SH-SY5Y (cell line): ENCODE data around the gene UNC13A.

Experiments used
- GATA2 ChIP-seq: IDR thresholded peaks from 2 replicates; pipeline ENCODE4 v1.6.1; 2011; ENCODE audit warnings: mild to moderate bottlenecking, low read depth, low read length
- GATA3 ChIP-seq: IDR thresholded peaks from 2 replicates; pipeline ENCODE4 v1.6.1; 2011; ENCODE audit warnings: low read depth, mild to moderate bottlenecking, low read length, moderate library complexity

UNC13A gene

GRCh38 chr19:17687857-17688784 is at the start of gene UNC13A:
UNC13A (minus strand) TSS chr19:17688354; CDS start chr19:17688199, 155 bp downstream.
- no peak for TF ChIP-seq GATA3
- no peak for TF ChIP-seq GATA2

- no peak for TF ChIP-seq GATA3
Measured at GRCh38 chr19:17737690-17738153, 49.6 kb upstream of the UNC13A start.

- TF ChIP-seq GATA3 = no peak
- TF ChIP-seq GATA2 = no peak
Measured at GRCh38 chr19:17735410-17735809, 47.3 kb upstream of the UNC13A start.

- TF ChIP-seq GATA2 = no peak
- no peak for TF ChIP-seq GATA3
Measured at GRCh38 chr19:17734146-17734545, 46.0 kb upstream of the UNC13A start.

- no peak for TF ChIP-seq GATA2
- no peak for TF ChIP-seq GATA3
Measured at GRCh38 chr19:17733127-17733526, 45.0 kb upstream of the UNC13A start.

- TF ChIP-seq GATA2 (no peak), GATA3 (no peak)
Measured at GRCh38 chr19:17727843-17728242, 39.7 kb upstream of the UNC13A start.

GRCh38 chr19:17726964-17727773 is 39.0 kb upstream of the UNC13A start:
- TF ChIP-seq GATA2 = no peak
- TF ChIP-seq GATA3 = no peak

- TF ChIP-seq GATA2 = no peak
- TF ChIP-seq GATA3 = no peak
Measured at GRCh38 chr19:17726136-17726741, 38.1 kb upstream of the UNC13A start.

GRCh38 chr19:17725422-17726078 is 37.4 kb upstream of the UNC13A start:
- TF ChIP-seq GATA3 = no peak
- no peak for TF ChIP-seq GATA2

GRCh38 chr19:17724655-17725054 is 36.5 kb upstream of the UNC13A start:
- TF ChIP-seq GATA2 (no peak), GATA3 (no peak)

- TF ChIP-seq GATA2 (no peak), GATA3 (no peak)
Measured at GRCh38 chr19:17722655-17723240, 34.6 kb upstream of the UNC13A start.

- no peak for TF ChIP-seq GATA3
Measured at GRCh38 chr19:17721821-17722220, 33.7 kb upstream of the UNC13A start.

GRCh38 chr19:17721111-17721628 is 33.0 kb upstream of the UNC13A start:
- TF ChIP-seq GATA2 (no peak), GATA3 (no peak)

GRCh38 chr19:17720440-17720839 is 32.3 kb upstream of the UNC13A start:
- TF ChIP-seq GATA2 (no peak), GATA3 (no peak)
